Ishikawa (cell line): Measurements from ENCODE around the gene UBE2Q1.

ENCODE experiments used
- CEBPB ChIP-seq: IDR thresholded peaks from 2 replicates; pipeline ENCODE4 v1.6.1; 2012
- CREB1 ChIP-seq: IDR thresholded peaks from 2 replicates; pipeline ENCODE4 v1.6.1; 2012; ENCODE audit warnings: low read depth
- EGR1 ChIP-seq: IDR thresholded peaks from 2 replicates; pipeline ENCODE4 v1.6.1; 2012
- EP300 ChIP-seq: IDR thresholded peaks from 2 replicates; pipeline ENCODE4 v1.6.1; 2012; ENCODE audit warnings: borderline replicate concordance
- FOXM1 ChIP-seq: IDR thresholded peaks from 2 replicates; pipeline ENCODE4 v1.6.1; 2012; ENCODE audit warnings: low read depth, borderline replicate concordance
- MAX ChIP-seq: IDR thresholded peaks from 2 replicates; pipeline ENCODE4 v1.6.1; 2012
- NFIC ChIP-seq: IDR thresholded peaks from 2 replicates; pipeline ENCODE4 v1.6.1; 2012
- RAD21 ChIP-seq: IDR thresholded peaks from 2 replicates; pipeline ENCODE4 v1.6.1; 2012; ENCODE audit warnings: low read depth
- TAF1 ChIP-seq: IDR thresholded peaks from 2 replicates; pipeline ENCODE4 v1.6.1; 2012; ENCODE audit warnings: low read depth, mild to moderate bottlenecking
- TCF12 ChIP-seq: IDR thresholded peaks from 2 replicates; pipeline ENCODE4 v1.6.1; 2012; ENCODE audit warnings: low read depth
- TEAD4 ChIP-seq: IDR thresholded peaks from 2 replicates; pipeline ENCODE4 v1.6.1; 2012
- YY1 ChIP-seq: IDR thresholded peaks from 2 replicates; pipeline ENCODE4 v1.6.1; 2012; ENCODE audit warnings: low read depth
- ZBTB7A ChIP-seq: IDR thresholded peaks from 2 replicates; pipeline ENCODE4 v1.6.1; 2012; ENCODE audit warnings: low read depth
- TF ChIP-seq, protein P1 (sequence below): IDR thresholded peaks from 2 replicates; pipeline ENCODE4 v1.6.1; 2012; ENCODE audit warnings: low read depth, mild to moderate bottlenecking
- TF ChIP-seq, protein P2 (sequence below): IDR thresholded peaks from 2 replicates; pipeline ENCODE4 v1.6.1; 2012

The UBE2Q1 gene

GRCh38 chr1:154556422-154556821, 2.0 kb downstream of the UBE2Q1 start:
- TF ChIP-seq, protein P1, sequence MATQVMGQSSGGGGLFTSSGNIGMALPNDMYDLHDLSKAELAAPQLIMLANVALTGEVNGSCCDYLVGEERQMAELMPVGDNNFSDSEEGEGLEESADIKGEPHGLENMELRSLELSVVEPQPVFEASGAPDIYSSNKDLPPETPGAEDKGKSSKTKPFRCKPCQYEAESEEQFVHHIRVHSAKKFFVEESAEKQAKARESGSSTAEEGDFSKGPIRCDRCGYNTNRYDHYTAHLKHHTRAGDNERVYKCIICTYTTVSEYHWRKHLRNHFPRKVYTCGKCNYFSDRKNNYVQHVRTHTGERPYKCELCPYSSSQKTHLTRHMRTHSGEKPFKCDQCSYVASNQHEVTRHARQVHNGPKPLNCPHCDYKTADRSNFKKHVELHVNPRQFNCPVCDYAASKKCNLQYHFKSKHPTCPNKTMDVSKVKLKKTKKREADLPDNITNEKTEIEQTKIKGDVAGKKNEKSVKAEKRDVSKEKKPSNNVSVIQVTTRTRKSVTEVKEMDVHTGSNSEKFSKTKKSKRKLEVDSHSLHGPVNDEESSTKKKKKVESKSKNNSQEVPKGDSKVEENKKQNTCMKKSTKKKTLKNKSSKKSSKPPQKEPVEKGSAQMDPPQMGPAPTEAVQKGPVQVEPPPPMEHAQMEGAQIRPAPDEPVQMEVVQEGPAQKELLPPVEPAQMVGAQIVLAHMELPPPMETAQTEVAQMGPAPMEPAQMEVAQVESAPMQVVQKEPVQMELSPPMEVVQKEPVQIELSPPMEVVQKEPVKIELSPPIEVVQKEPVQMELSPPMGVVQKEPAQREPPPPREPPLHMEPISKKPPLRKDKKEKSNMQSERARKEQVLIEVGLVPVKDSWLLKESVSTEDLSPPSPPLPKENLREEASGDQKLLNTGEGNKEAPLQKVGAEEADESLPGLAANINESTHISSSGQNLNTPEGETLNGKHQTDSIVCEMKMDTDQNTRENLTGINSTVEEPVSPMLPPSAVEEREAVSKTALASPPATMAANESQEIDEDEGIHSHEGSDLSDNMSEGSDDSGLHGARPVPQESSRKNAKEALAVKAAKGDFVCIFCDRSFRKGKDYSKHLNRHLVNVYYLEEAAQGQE: no peak
- peak; percentile 69 for TF ChIP-seq TEAD4

DNA sequence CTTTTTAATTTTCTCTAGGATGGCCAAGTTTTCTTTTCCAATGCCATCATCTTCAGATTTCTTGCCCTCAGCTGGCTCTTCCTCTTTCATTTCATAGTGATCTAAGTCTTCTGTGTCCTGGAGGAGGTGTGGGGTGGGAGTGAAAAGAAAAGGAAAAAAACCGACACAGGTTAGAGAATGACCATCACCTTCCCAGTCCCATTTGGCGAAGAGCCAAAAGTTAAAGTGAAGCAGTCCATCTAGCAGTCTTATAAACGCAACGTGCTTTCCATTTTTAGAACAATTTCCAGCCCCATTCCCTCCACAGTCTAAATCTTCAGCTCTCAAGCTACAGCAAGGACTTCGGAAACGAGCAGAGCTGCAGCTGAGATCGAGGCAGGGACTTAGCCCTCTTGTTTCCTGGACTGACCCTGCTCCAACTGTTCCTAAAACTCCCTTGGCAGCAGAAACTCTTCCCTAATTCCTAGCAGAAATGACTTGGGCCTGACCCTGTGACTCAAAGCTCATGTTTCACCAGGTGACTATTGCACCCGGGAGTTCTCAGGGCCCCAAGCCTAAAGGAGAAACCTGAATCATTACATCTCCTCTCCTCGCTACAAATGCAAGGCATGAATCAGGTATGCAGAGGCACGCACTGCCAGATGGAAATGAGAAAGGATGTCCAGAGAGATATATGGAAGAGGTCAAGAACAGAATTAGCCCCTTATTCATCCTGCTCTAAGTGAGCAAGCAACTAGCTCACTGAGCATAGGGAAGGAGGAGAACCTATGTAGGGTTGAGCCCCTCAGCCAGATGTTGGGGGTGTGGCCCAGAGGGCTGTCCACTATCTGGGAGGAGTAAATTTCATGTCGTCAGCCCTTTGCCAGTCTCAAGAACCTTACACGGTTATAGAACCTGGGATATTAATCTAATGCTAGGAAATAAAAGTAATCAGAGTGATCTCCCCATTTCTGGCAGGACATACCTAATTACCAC, 5.1 kb downstream of the UBE2Q1 start:
- TF ChIP-seq NFIC: no peak; the same call in 1 of the 2 replicates

- TF ChIP-seq, protein P2, sequence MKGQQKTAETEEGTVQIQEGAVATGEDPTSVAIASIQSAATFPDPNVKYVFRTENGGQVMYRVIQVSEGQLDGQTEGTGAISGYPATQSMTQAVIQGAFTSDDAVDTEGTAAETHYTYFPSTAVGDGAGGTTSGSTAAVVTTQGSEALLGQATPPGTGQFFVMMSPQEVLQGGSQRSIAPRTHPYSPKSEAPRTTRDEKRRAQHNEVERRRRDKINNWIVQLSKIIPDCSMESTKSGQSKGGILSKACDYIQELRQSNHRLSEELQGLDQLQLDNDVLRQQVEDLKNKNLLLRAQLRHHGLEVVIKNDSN: no peak
- TF ChIP-seq FOXM1 (no peak), MAX (no peak), RAD21 (no peak), TAF1 (no peak), ZBTB7A (no peak), CEBPB (no peak), NFIC (no peak), EGR1 (no peak), YY1 (no peak)
- TF ChIP-seq, protein P1: no peak
These were observed 6.4 kb downstream of the UBE2Q1 start for GRCh38 chr1:154552036-154552435.

DNA sequence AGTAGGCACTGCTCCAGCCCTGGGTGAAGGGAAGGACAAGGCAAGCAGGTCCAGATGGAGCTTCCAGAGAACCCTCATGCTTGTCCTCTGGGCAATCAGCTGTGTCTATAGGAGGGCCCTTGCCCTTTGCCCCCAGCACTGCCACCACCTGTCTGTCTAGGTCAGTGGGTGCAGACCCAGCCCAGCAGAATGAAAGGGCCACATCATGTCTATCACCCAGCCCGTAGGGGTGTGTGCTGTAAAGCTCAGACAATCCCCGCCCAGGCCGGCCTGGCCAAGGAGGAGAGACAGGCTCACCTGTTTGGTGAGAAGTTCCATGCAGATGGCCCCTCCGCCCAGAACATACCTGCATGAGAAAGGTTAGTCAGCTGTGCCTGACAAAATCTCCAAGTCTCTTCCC, 7.0 kb downstream of the UBE2Q1 start:
- no peak for TF ChIP-seq FOXM1
- TF ChIP-seq EP300: no peak
- no peak for TF ChIP-seq NFIC
- TF ChIP-seq, protein P1: no peak
- TF ChIP-seq EGR1: no peak
- no peak for TF ChIP-seq ZBTB7A
- TF ChIP-seq, protein P2: no peak
- TF ChIP-seq YY1: no peak
- TF ChIP-seq CREB1: no peak
- no peak for TF ChIP-seq RAD21
- no peak for TF ChIP-seq CEBPB
- TF ChIP-seq TEAD4: no peak
- no peak for TF ChIP-seq TCF12
- no peak for TF ChIP-seq MAX
- no peak for TF ChIP-seq TAF1

DNA sequence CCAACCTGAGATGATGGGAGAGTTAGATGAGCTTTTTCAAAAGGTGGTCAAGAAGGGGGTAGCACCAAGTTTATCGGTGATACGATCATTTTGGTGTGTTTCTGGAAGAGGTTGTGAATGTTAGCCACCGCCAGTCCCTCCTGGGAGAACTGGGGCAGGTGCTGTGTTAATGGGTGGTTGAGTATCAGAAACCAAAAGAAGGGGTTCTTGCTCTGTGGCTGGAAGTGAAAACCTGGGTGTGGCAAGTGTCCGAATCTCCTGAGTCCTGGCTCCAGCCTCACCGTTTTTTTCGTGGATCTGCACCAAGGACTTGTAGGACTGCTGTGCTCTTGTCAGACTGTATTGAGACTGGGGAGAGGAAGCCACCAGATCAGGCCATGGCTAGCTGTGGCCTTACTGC, 7.8 kb downstream of the UBE2Q1 start:
- TF ChIP-seq NFIC (no peak), RAD21 (no peak), TEAD4 (no peak), MAX (no peak), TAF1 (no peak), FOXM1 (no peak), CEBPB (no peak), EGR1 (no peak), TCF12 (no peak), YY1 (no peak), CREB1 (no peak), ZBTB7A (no peak), EP300 (no peak)
- TF ChIP-seq, protein P1: no peak
- TF ChIP-seq, protein P2: no peak
